K562 (cell line): Measurements from ENCODE around the gene MMP2. TPM values are rescaled to one million over a fixed set of nuclear protein-coding genes. Genes with fewer than 3 reads are reported as not detected.

ENCODE experiments used
- ATAC-seq: fragments of 200-7000 bp; cut with Tn5 transposase; 3 replicates; pipeline ENCODE4 v1.9.1; 2020; ENCODE audit warnings: moderate library complexity
- BruUV-seq: library from RNA; stranded (reverse); fragments of 400-500 nt; replicated peaks from 2 replicates; lab custom pipeline; 2021; lab: Mats Ljungman, UMichigan
- CTCF ChIA-PET: fragments of 300-600 bp; formaldehyde crosslinking; extraction: SDS; loops from one replicate; lab custom pipeline; 2021; ENCODE audit warnings: low intra/inter-chr PET ratio; lab: Yijun Ruan, JAX
- POLR2A ChIA-PET: fragments of 300-600, 350-650 bp; sonication (Branson Sonifier 250); formaldehyde crosslinking; extraction: SDS; loops from one replicate; lab custom pipeline; 2021; ENCODE audit warnings: antibody characterized with exemption, inconsistent platforms; lab: Yijun Ruan, JAX
- DNase-seq, 4 experiments: peaks; one replicate each; pipeline versions ENCODE4 v3.0.0 to v3.0.0-alpha.2; 2011 to 2018; ENCODE audit warnings: low spot score in 3 of 4, mixed read lengths in 3 of 4; ENCODE audit errors: extremely low read depth in 1 of 4
- FAIRE-seq: peaks from 2 replicates; lab custom pipeline; 2011; peaks lifted over from hg19 to GRCh38; lab: Jason Lieb, UNC
- H2AFZ ChIP-seq: 2 replicates; pipeline ENCODE4 v1.6.0; 2011; ENCODE audit warnings: low read depth, low read length, control low read depth, inconsistent platforms
- H3K27ac ChIP-seq: fragments of 200-600 bp; 3 replicates; pipeline ENCODE4 v1.8.0; 2011; ENCODE audit warnings: low read depth, mild to moderate bottlenecking, control low read depth, inconsistent platforms, low read length, moderate library complexity, mixed read lengths; ENCODE audit errors: extremely low read depth
- H3K27me3 ChIP-seq, 2 experiments: fragments of 300-600 bp in 1 of 2; 2 replicates in 1 of 2; 3 replicates in 1 of 2; pipeline versions ENCODE4 v1.6.0 to v1.8.0; 2011; ENCODE audit warnings: inconsistent platforms in 2 of 2, low read length in 2 of 2, mild to moderate bottlenecking in 1 of 2, mixed read lengths in 1 of 2, moderate library complexity in 1 of 2; ENCODE audit not compliant: control insufficient read depth in 2 of 2, insufficient read depth in 2 of 2
- H3K36me3 ChIP-seq: fragments of 300-600 bp; 3 replicates; pipeline ENCODE4 v1.8.0; 2011; ENCODE audit warnings: mild to moderate bottlenecking, low read length, inconsistent platforms; ENCODE audit not compliant: control insufficient read depth, insufficient read depth
- H3K4me1 ChIP-seq, 2 experiments: fragments of 200-600 bp in 1 of 2; replicated peaks in 1 of 2; 2 replicates in 1 of 2; 3 replicates in 1 of 2; pipeline versions ENCODE4 v1.5.1 to v1.8.0; 2011; ENCODE audit warnings: inconsistent platforms in 2 of 2, low read length in 2 of 2, mild to moderate bottlenecking in 1 of 2, mixed read lengths in 1 of 2, moderate library complexity in 1 of 2; ENCODE audit not compliant: control insufficient read depth in 2 of 2, insufficient read depth in 2 of 2
- H3K4me2 ChIP-seq: 2 replicates; pipeline ENCODE4 v1.6.1; 2011; ENCODE audit warnings: low read length, control low read depth, inconsistent platforms, mixed read lengths; ENCODE audit not compliant: insufficient read depth
- H3K4me3 ChIP-seq: fragments of 200-600 bp; sonication (generic), shearing (Covaris generic); 2 replicates; pipeline ENCODE4 v1.5.1; 2016; ENCODE audit warnings: control low read depth, inconsistent platforms
- H3K79me2 ChIP-seq: fragments of 200-600 bp; 3 replicates; pipeline ENCODE4 v1.8.0; 2011; ENCODE audit warnings: low read length, inconsistent platforms; ENCODE audit not compliant: control insufficient read depth, insufficient read depth
- H3K9ac ChIP-seq, 2 experiments: 2 replicates each; pipeline versions ENCODE4 v1.6.0 to v1.6.1; 2011; ENCODE audit warnings: low read depth in 2 of 2, low read length in 2 of 2, control low read depth in 1 of 2, inconsistent platforms in 1 of 2, mild to moderate bottlenecking in 1 of 2, mixed read lengths in 1 of 2; ENCODE audit not compliant: insufficient read depth in 1 of 2
- H3K9me1 ChIP-seq: one replicate; pipeline ENCODE4 v1.6.0; 2011; ENCODE audit warnings: inconsistent platforms, mild to moderate bottlenecking, low read length, moderate library complexity; ENCODE audit not compliant: control insufficient read depth, insufficient read depth
- H3K9me3 ChIP-seq: replicated peaks from 2 replicates; pipeline ENCODE4 v1.5.1; 2011; ENCODE audit warnings: low read depth, low read length, inconsistent platforms; ENCODE audit not compliant: control insufficient read depth, insufficient read depth
- H4K20me1 ChIP-seq: replicated peaks from 2 replicates; pipeline ENCODE4 v1.6.1; 2011; ENCODE audit warnings: low read length, inconsistent platforms, mixed read lengths; ENCODE audit not compliant: control insufficient read depth, insufficient read depth
- ARID2 ChIP-seq: fragments of 450-650 bp; IDR thresholded peaks from 2 replicates; pipeline ENCODE4 v1.6.1; 2017; ENCODE audit warnings: antibody characterized with exemption, mild to moderate bottlenecking
- GTF2A2 ChIP-seq: IDR thresholded peaks from 2 replicates; pipeline ENCODE4 v1.6.1; 2016; ENCODE audit warnings: mild to moderate bottlenecking, missing genetic modification characterization, missing compliant biosample characterization
- IRF9 ChIP-seq: fragments of 450-650 bp; IDR thresholded peaks from 2 replicates; pipeline ENCODE4 v1.6.1; 2016; ENCODE audit warnings: missing biosample characterization, missing genetic modification characterization
- U2AF2 ChIP-seq: fragments of 200-400 bp; formaldehyde crosslinking; optimal IDR thresholded peaks from 2 replicates; pipeline ENCODE3; 2017; ENCODE audit warnings: low read depth, mild to moderate bottlenecking, low read length
- ZNF121 ChIP-seq: sonication (generic); formaldehyde crosslinking; conservative IDR thresholded peaks from 2 replicates; pipeline ENCODE4 v1.8.0; 2022; ENCODE audit warnings: missing genetic modification reagents
- ZNF699 ChIP-seq: fragments of 250-450 bp; sonication (Bioruptor Pico); IDR thresholded peaks from 2 replicates; pipeline ENCODE4 v1.8.0; 2021; ENCODE audit warnings: mild to moderate bottlenecking, moderate library complexity; ENCODE audit not compliant: insufficient replicate concordance
- WGBS: fragments of 100-300 bp; shearing (Covaris generic); methylation state at CpG from one replicate; pipeline ENCODE4 v1.1.6; 2016; ENCODE audit warnings: low coverage, mixed read lengths; ENCODE audit not compliant: insufficient coverage; ENCODE audit errors: missing lambda C conversion rate; 5-methylcytosine and 5-hydroxymethylcytosine counted together
- in situ Hi-C: fragments of 300-500 bp; cut with MboI; formaldehyde crosslinking; loops from 4 replicates; pipeline ENCODE4 v1.15.0; 2018; ENCODE audit warnings: inconsistent platforms, mixed read lengths
- intact Hi-C: fragments of 100-400 bp; cut with micrococcal nuclease; formaldehyde crosslinking; loops from 2 replicates; pipeline ENCODE4 v1.14.2; 2022
- polyA plus RNA-seq, 8 experiments: library from polyadenylated mRNA; depleted of rRNA in 4 of 8; stranded (reverse) in 5 of 8; unstranded in 3 of 8; fragments of >200 nt; fragmentation: Nextera tagmentation in 2 of 8; fragmentation: Illumina TruSeq in 1 of 8; extraction: Ambion mirVana in 2 of 8; extraction: Trizol in 1 of 8; gene quantifications; 2 replicates each; pipeline versions ENCODE4 v1.2.1 to v1.2.3, GENCODE V29; 2011 to 2014; ENCODE audit warnings: inconsistent platforms in 1 of 8, missing spikeins in 1 of 8
- total RNA-seq, 7 experiments: library from RNA; depleted of rRNA in 6 of 7; stranded (reverse); fragments of >200 nt in 6 of 7; fragmentation: Illumina TruSeq in 2 of 7; extraction: Trizol in 2 of 7; gene quantifications; 2 replicates each; pipeline versions ENCODE4 v1.2.1 to v1.2.3, GENCODE V29; 2011 to 2021; ENCODE audit warnings: low replicate concordance in 1 of 7

Gene MMP2
- total and polyA plus RNA-seq, 9 of the 15 experiments (the other 6 are each of a cell fraction or from before 2014, with no cell fraction given): 0.05 to 0.53 TPM; not detected in 7

GRCh38 chr16:55506083-55506482 lies 27.1 kb downstream of the MMP2 start (continued):
- TF ChIP-seq U2AF2: no peak

GRCh38 chr16:55506708-55507107 lies 27.7 kb downstream of the MMP2 start:
- BruUV-seq: no TSS peak
- WGBS: 28% methylated on average over 4 of the region's 4 CpGs
- no peak overlapping the region for H3K4me3 ChIP-seq
- peaks cover 7 to 14% of the 10 kb centered on the region in 2 experiments for H3K4me1 ChIP-seq
- no peak for DNase-seq
- POLR2A ChIA-PET: no interaction called here
- H3K36me3 ChIP-seq: no peaks in the 10 kb centered on the region
- no peaks in the 10 kb centered on the region for H4K20me1 ChIP-seq
- H3K4me2 ChIP-seq: no peak overlapping the region
- no peak overlapping the region for H2AFZ ChIP-seq
- CTCF ChIA-PET: no interaction called here
- no peaks in the 10 kb centered on the region for H3K9me3 ChIP-seq
- FAIRE-seq: no peak
- no peaks in the 10 kb centered on the region for H3K79me2 ChIP-seq
- H3K27me3 ChIP-seq: peaks cover 0 to 8% of the 10 kb centered on the region in 2 experiments; a peak in 1 of 5 replicates
- ATAC-seq: no peak
- intact Hi-C loops: no loop called here
- H3K9ac ChIP-seq: no peak overlapping the region
- in situ Hi-C loops: no loop called here
- TF ChIP-seq GTF2A2 (tag): no peak
- no peak for TF ChIP-seq ZNF699 (CRISPR knock-in tag)
- TF ChIP-seq ARID2: no peak
- TF ChIP-seq IRF9: no peak
- TF ChIP-seq ZNF121 (CRISPR knock-in tag): no peak
- TF ChIP-seq, all 486 proteins: peak for 0
- H3K9me1 ChIP-seq: no peaks in the 10 kb centered on the region
- H3K27ac ChIP-seq: no peak overlapping the region
